GM10266 (cell line): ENCODE data around the gene LDLRAD4.

Experiments
- DNase-seq: peaks from one replicate; pipeline ENCODE4 v3.0.0; 2012; ENCODE audit errors: extremely low spot score
- TF ChIP-seq, protein P1 (sequence below): IDR thresholded peaks from 2 replicates; pipeline ENCODE4 v1.5.1; 2012; ENCODE audit warnings: mild to moderate bottlenecking, low read depth; ENCODE audit not compliant: control insufficient read depth, insufficient read depth; ENCODE audit errors: missing control alignments

Gene LDLRAD4

GRCh38 chr18:13461936-13462335 lies 243.4 kb downstream of the LDLRAD4 start:
- DNase-seq, result no peak
- TF ChIP-seq, protein P1, sequence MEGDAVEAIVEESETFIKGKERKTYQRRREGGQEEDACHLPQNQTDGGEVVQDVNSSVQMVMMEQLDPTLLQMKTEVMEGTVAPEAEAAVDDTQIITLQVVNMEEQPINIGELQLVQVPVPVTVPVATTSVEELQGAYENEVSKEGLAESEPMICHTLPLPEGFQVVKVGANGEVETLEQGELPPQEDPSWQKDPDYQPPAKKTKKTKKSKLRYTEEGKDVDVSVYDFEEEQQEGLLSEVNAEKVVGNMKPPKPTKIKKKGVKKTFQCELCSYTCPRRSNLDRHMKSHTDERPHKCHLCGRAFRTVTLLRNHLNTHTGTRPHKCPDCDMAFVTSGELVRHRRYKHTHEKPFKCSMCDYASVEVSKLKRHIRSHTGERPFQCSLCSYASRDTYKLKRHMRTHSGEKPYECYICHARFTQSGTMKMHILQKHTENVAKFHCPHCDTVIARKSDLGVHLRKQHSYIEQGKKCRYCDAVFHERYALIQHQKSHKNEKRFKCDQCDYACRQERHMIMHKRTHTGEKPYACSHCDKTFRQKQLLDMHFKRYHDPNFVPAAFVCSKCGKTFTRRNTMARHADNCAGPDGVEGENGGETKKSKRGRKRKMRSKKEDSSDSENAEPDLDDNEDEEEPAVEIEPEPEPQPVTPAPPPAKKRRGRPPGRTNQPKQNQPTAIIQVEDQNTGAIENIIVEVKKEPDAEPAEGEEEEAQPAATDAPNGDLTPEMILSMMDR, result no peak

DNA sequence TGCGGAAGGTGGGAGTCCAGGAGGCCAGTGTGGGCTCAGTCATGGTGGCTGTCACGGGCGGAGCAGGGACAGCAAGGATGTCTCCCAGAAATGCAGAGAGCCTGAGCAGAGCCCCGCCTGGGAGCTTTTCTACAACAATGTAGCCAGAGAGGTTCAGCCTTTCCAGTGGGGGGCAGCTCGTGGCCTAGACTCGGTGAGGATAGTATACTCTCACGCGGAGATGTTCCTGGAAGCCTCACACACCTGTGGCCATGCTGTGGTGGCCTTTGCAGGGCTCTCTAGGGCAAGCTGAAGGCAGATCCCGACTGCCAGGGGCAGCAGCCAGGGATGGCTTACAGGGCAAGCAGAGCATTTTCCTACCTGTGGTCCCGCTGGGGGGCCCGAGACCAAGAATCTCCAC lies 244.1 kb downstream of the LDLRAD4 start:
- TF ChIP-seq, protein P1, result no peak
- DNase-seq, result no peak

DNA sequence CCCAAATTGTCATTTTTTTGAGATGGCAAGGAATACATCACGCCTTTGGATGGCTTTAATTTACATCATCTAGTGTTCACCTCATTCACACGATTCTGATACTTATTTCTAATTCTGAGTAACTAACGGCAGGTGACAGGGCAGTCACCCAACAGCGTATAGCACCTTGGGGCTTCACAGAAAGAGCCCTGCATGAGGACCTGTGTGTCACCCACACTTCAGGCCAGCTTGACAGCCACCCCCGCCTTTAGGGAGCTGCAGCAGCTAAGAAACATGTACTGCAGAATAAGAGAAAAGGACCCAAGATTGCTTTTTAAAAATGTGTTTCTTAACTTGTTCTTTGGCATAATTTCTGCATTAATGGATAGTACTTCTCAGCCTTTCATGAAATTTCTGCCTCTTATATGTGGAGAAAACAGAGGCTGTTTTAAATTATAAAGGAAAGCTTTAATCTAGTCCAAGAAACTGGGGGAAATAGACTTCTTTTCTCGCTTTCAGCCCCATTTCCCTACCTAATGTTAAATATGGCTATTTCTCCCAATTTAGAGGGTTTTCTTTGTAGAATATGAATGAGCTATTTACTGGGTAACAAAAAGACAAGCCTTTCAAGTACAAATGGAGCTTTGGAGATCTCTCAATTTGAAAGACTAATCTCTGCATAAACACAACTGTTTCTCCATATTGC lies 245.1 kb downstream of the LDLRAD4 start:
- TF ChIP-seq, protein P1, result no peak

DNA sequence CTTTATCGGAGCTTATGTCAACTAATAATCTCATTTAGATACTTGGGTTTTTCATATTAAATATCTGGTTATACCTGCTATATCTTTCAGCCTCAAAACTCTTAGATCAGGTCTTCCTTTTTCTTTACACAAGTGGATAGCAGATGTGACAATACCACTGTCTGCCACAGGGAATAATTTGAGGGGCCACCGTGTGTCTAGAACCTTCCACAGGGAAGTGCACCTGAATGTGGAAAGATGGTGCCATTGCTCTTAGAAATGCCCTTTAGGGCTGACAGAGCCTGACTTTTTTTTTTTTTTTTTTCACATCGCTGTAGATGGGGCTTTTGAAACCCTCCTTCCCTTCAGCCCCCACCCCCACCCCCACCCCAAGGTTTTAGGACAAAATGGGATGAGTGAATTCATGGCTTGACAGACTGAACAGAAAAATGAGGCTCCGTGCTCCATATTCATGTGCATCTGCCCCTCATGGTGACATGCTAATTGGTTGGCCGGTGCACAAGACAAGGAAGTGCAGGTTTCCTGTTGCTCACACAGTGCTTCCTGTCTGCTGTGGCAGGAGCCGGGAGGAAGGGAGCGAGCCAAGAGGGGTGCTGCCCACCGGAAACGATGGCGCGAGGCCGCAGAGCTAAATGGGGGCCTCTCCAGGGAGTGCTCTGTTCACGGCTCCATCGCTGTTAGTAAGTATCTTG lies 246.0 kb downstream of the LDLRAD4 start:
- peak; percentile 75 for DNase-seq
- TF ChIP-seq, protein P1, result no peak

More for the DNA sequence above, 245.1 kb downstream of the LDLRAD4 start:
- DNase-seq, result no peak

- no peak for DNase-seq
- TF ChIP-seq, protein P1, result no peak
Measured at GRCh38 chr18:13465124-13465446, 246.5 kb downstream of the LDLRAD4 start.

GRCh38 chr18:13465476-13465875 lies 246.9 kb downstream of the LDLRAD4 start:
- TF ChIP-seq, protein P1, result no peak
- DNase-seq, result no peak

- TF ChIP-seq, protein P1, result no peak
Measured at GRCh38 chr18:13470516-13471197, 252.1 kb downstream of the LDLRAD4 start.

More at GRCh38 chr18:13470516-13471197, 252.1 kb downstream of the LDLRAD4 start:
- no peak for DNase-seq
